ENCODE measurements around the gene TTC21B.
"Not testable (repeated sequence)": the region's sequence is repeated elsewhere in the genome, so short reads cannot be mapped to it uniquely, and the experiment has no call there.

GRCh38 chr2:165859723-165860122, 93.9 kb downstream of the TTC21B start:
- TF ChIP-seq CTCF (IDR thresholded peaks at IDR 0.05 in 8 of 11, conservative IDR thresholded peaks at IDR 0.05 in 3 of 11); POLR2A (IDR thresholded peaks at IDR 0.05); POLR2AphosphoS5 (IDR thresholded peaks at IDR 0.05): not testable (repeated sequence)

Measured in spleen (tissue), 7 donors.